DND-41 (cell line): Measurements from ENCODE around the gene ZSCAN25.

Experiments used
- EZH2 ChIP-seq: IDR thresholded peaks from 3 replicates; pipeline ENCODE4 v1.6.1; 2012; ENCODE audit warnings: borderline replicate concordance, low read depth, mild to moderate bottlenecking, moderate library complexity, low read length, inconsistent platforms; ENCODE audit not compliant: severe bottlenecking
- TF ChIP-seq, protein P1 (sequence below): IDR thresholded peaks from 2 replicates; pipeline ENCODE4 v1.5.1; 2012; ENCODE audit warnings: borderline replicate concordance, low read length, moderate library complexity, mild to moderate bottlenecking; ENCODE audit not compliant: poor library complexity, severe bottlenecking; ENCODE audit errors: extremely low read depth

DNA sequence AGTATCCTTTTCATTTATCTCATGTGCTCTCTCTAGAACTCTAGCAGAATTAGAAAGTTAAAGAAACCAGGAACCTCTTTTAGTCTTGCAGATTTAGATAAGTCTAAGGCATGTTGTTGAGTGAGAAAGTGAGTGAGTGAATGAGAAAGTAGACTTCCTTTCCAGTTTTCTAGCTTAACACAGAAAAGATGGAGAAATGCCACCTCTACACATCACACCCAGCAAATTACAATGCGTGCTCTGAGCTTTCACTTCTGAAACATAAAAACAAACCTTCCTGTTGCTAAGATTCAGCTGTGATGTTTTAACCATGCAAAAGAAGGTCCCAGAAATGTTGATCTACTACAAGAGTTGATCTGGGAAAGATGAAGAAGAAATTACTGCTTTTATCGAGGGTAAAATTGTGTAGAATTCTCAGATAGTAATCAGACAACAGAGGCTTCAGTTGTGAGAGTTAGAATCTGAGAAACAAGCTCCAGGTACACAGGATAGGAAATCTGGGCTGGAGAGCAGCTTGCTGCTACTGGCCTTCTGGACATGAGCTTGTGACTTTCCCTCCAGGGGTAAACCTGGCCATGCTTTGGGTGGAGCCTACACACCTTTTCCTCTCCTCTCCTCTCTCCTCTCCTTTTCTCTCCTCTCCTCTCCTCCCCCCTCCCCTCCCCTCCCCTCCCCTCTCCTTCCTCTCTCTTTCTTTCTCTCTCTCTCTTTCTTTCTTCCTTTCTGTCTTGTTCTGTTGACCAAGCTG is 58.4 kb downstream of the ZSCAN25 start:
- no peak for TF ChIP-seq EZH2
- TF ChIP-seq, protein P1, sequence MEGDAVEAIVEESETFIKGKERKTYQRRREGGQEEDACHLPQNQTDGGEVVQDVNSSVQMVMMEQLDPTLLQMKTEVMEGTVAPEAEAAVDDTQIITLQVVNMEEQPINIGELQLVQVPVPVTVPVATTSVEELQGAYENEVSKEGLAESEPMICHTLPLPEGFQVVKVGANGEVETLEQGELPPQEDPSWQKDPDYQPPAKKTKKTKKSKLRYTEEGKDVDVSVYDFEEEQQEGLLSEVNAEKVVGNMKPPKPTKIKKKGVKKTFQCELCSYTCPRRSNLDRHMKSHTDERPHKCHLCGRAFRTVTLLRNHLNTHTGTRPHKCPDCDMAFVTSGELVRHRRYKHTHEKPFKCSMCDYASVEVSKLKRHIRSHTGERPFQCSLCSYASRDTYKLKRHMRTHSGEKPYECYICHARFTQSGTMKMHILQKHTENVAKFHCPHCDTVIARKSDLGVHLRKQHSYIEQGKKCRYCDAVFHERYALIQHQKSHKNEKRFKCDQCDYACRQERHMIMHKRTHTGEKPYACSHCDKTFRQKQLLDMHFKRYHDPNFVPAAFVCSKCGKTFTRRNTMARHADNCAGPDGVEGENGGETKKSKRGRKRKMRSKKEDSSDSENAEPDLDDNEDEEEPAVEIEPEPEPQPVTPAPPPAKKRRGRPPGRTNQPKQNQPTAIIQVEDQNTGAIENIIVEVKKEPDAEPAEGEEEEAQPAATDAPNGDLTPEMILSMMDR: no peak
